ENCODE data around the gene SLC12A4.

SLC12A4 gene

DNA sequence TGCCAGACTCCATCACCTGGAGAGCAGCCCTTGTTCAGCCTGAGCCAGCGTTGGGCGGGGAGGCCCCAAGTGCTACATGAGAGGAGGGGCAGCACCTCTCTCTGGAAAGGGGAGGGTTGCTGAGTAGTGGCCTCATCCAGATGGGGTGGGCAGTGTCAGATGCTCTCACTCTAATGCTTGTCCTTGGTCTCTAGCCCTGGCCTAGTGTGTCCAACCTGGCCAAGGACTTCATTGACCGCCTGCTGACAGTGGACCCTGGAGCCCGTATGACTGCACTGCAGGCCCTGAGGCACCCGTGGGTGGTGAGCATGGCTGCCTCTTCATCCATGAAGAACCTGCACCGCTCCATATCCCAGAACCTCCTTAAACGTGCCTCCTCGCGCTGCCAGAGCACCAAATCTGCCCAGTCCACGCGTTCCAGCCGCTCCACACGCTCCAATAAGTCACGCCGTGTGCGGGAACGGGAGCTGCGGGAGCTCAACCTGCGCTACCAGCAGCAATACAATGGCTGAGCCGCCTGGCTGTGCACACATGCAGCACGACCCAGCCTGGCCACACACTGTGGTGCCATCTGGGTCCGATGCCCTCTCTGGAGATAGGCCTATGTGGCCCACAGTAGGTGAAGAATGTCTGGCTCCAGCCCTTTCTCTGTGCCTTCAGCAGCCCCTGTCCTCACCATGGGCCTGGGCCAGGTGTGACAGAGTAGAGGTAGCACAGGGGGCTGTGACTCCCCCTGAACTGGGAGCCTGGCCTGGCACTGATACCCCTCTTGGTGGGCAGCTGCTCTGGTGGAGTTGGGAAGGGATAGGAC lies 41.1 kb downstream of the SLC12A4 start:
- no peaks in the 10 kb centered on the region for H3K27me3 ChIP-seq (ENCODE audit: low read length)
- H3K27ac ChIP-seq (ENCODE audit: low read depth, low read length), result no peak overlapping the region
- no peaks in the 10 kb centered on the region for H3K79me2 ChIP-seq (ENCODE audit: insufficient read depth, low read length)
- no peaks in the 10 kb centered on the region for H3K9me3 ChIP-seq (ENCODE audit: insufficient read depth, low read length)
- H3K4me2 ChIP-seq (ENCODE audit: low read depth, low read length, poor library complexity, severe bottlenecking), result no peak overlapping the region
- no peaks in the 10 kb centered on the region for H3K9me2 ChIP-seq (replicated peaks; ENCODE audit: insufficient read depth, low read length)
- H3K9ac ChIP-seq (ENCODE audit: low read length), result no peak overlapping the region
- no peaks in the 10 kb centered on the region; the same call in 1 of the 2 replicates for H4K20me1 ChIP-seq (ENCODE audit: low read depth, low read length)
- no peak overlapping the region for H2AFZ ChIP-seq (ENCODE audit: low read depth, low read length, severe bottlenecking)
- H3K36me3 ChIP-seq (ENCODE audit: low read length), result no peaks in the 10 kb centered on the region
- no peak overlapping the region for H3K4me3 ChIP-seq (ENCODE audit: insufficient read depth, low read length, poor library complexity, severe bottlenecking)
- H3F3A ChIP-seq (ENCODE audit: insufficient read depth), result no peaks in the 10 kb centered on the region
- TF ChIP-seq, protein P1, sequence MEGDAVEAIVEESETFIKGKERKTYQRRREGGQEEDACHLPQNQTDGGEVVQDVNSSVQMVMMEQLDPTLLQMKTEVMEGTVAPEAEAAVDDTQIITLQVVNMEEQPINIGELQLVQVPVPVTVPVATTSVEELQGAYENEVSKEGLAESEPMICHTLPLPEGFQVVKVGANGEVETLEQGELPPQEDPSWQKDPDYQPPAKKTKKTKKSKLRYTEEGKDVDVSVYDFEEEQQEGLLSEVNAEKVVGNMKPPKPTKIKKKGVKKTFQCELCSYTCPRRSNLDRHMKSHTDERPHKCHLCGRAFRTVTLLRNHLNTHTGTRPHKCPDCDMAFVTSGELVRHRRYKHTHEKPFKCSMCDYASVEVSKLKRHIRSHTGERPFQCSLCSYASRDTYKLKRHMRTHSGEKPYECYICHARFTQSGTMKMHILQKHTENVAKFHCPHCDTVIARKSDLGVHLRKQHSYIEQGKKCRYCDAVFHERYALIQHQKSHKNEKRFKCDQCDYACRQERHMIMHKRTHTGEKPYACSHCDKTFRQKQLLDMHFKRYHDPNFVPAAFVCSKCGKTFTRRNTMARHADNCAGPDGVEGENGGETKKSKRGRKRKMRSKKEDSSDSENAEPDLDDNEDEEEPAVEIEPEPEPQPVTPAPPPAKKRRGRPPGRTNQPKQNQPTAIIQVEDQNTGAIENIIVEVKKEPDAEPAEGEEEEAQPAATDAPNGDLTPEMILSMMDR (IDR thresholded peaks at IDR 0.05; ENCODE audit: insufficient read depth, low read length, poor library complexity, severe bottlenecking), result no peak
- TF ChIP-seq EZH2phosphoT487 (conservative IDR thresholded peaks at IDR 0.05; ENCODE audit: low read length), result no peak

DNA sequence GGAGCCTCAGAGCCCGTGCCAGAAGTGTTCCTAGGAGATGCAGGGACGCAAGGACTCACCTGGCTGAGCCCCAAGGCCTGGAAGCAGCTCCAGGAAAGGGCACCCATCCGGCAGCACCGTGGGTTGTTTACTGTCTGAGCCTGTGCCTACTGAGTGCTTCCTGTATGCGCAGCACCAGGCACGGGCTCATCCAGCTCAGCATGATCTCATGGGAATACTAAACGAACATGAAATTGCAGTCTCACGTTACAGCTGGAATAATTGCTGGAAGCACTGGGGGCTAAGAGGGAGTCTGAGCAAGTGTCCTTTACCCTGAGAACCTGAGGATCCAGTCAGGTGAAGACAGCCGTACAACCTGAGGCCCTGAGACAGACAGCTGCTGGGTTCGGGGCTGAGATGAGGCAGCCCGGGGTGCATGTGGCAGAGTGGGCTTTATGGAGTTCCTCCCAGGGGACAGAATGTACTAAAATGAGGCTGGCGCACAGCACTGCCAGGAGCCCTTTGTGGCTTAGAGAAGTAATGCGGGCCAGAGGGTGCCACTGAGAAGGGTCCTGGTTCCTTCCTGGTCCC lies 42.2 kb downstream of the SLC12A4 start:
- no peak overlapping the region for H3K27ac ChIP-seq (ENCODE audit: low read depth, low read length)
- H3K9me2 ChIP-seq (replicated peaks; ENCODE audit: insufficient read depth, low read length), result no peaks in the 10 kb centered on the region
- no peaks in the 10 kb centered on the region for H3K9me3 ChIP-seq (ENCODE audit: insufficient read depth, low read length)
- H3K4me3 ChIP-seq (ENCODE audit: insufficient read depth, low read length, poor library complexity, severe bottlenecking), result no peak overlapping the region
- H3K4me2 ChIP-seq (ENCODE audit: low read depth, low read length, poor library complexity, severe bottlenecking), result no peak overlapping the region
- TF ChIP-seq, protein P1 (IDR thresholded peaks at IDR 0.05; ENCODE audit: insufficient read depth, low read length, poor library complexity, severe bottlenecking), result no peak
- no peak for TF ChIP-seq EZH2phosphoT487 (conservative IDR thresholded peaks at IDR 0.05; ENCODE audit: low read length)
- no peaks in the 10 kb centered on the region for H3F3A ChIP-seq (ENCODE audit: insufficient read depth)
- H4K20me1 ChIP-seq (ENCODE audit: low read depth, low read length), result no peaks in the 10 kb centered on the region; the same call in 1 of the 2 replicates
- H3K36me3 ChIP-seq (ENCODE audit: low read length), result no peaks in the 10 kb centered on the region
- no peaks in the 10 kb centered on the region for H3K79me2 ChIP-seq (ENCODE audit: insufficient read depth, low read length)
- no peaks in the 10 kb centered on the region for H3K27me3 ChIP-seq (ENCODE audit: low read length)
- H3K9ac ChIP-seq (ENCODE audit: low read length), result no peak overlapping the region
- no peak overlapping the region for H2AFZ ChIP-seq (ENCODE audit: low read depth, low read length, severe bottlenecking)

DNA sequence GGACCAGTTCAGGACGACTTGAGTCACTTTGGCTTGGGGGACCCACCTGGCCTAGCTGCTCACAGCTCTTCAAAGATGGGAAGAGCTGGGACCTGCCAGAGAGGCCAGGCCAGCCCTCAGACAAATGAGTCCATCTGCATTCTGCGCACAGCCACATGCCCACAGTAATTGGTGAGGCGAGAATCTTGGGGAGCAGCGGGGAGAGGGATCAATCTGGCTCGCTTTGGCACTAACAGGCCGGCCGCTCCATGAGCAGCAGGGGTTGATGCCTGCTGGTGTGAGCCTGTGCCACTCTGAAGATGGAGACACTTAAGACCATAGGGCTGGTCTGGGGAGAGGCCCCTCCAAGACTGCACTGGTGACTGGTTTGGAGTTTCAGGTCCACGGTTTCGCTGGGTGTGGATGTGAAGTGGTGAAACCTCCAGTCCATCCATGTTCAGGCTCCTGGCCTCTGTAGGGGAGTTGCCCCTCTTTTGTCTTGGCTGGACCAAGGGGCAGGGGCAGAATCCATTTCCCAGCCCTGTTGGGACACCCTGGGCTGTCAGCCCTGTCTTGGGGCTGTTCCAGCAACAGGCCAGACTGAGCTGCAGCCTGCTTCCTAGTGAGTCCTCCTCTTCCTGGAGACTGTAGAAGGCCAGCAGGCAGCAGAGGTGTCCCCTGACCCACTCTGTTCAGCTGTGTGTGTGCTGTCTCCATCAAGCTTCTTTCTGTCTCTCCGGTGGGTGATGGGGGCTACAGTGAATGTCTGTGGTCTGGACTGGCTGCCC lies 44.1 kb downstream of the SLC12A4 start:
- H3K9me3 ChIP-seq (ENCODE audit: insufficient read depth, low read length), result no peaks in the 10 kb centered on the region
- H3K79me2 ChIP-seq (ENCODE audit: insufficient read depth, low read length), result no peaks in the 10 kb centered on the region
- H3K27ac ChIP-seq (ENCODE audit: low read depth, low read length), result no peak overlapping the region
- no peak overlapping the region for H3K4me2 ChIP-seq (ENCODE audit: low read depth, low read length, poor library complexity, severe bottlenecking)
- H3F3A ChIP-seq (ENCODE audit: insufficient read depth), result no peaks in the 10 kb centered on the region
- no peaks in the 10 kb centered on the region for H3K9me2 ChIP-seq (replicated peaks; ENCODE audit: insufficient read depth, low read length)
- no peak for TF ChIP-seq EZH2phosphoT487 (conservative IDR thresholded peaks at IDR 0.05; ENCODE audit: low read length)
- no peak overlapping the region for H2AFZ ChIP-seq (ENCODE audit: low read depth, low read length, severe bottlenecking)
- no peaks in the 10 kb centered on the region; the same call in 1 of the 2 replicates for H4K20me1 ChIP-seq (ENCODE audit: low read depth, low read length)
- H3K27me3 ChIP-seq (ENCODE audit: low read length), result no peaks in the 10 kb centered on the region
- no peak overlapping the region for H3K4me3 ChIP-seq (ENCODE audit: insufficient read depth, low read length, poor library complexity, severe bottlenecking)
- no peak overlapping the region for H3K9ac ChIP-seq (ENCODE audit: low read length)
- H3K36me3 ChIP-seq (ENCODE audit: low read length), result no peaks in the 10 kb centered on the region

All from SU-DHL-6 (cell line).